Epithelial cell of esophagus (primary cell): ENCODE measurements around the gene ST6GALNAC6.

Experiments used
- DNase-seq: peaks from one replicate; pipeline ENCODE4 v3.0.0; 2010; ENCODE audit warnings: low read depth
- H3K4me3 ChIP-seq: 2 replicates; pipeline ENCODE4 v1.5.1; 2011; ENCODE audit warnings: mild to moderate bottlenecking, low read length, control low read depth
- CTCF ChIP-seq: IDR thresholded peaks from 2 replicates; pipeline ENCODE4 v1.5.1; 2011; ENCODE audit warnings: low read depth, mild to moderate bottlenecking, low read length, control low read depth, inconsistent platforms; ENCODE audit not compliant: insufficient read depth; ENCODE audit errors: missing control alignments

ST6GALNAC6 gene

GRCh38 chr9:127927201-127927987, 28.0 kb upstream of the ST6GALNAC6 start:
- H3K4me3 ChIP-seq, result peak overlapping the region; percentile 61
- no peak for TF ChIP-seq CTCF
- DNase-seq, result peak; percentile 86

GRCh38 chr9:127926906-127927200, 27.4 kb upstream of the ST6GALNAC6 start:
- H3K4me3 ChIP-seq, result peak overlapping the region; percentile 61
- no peak for TF ChIP-seq CTCF
- DNase-seq, result peak; percentile 48

- peak overlapping the region; percentile 61 for H3K4me3 ChIP-seq
- no peak for DNase-seq
- TF ChIP-seq CTCF, result no peak
Measured at GRCh38 chr9:127925959-127926905, 26.8 kb upstream of the ST6GALNAC6 start.

GRCh38 chr9:127924736-127925444, 25.5 kb upstream of the ST6GALNAC6 start:
- no peak for DNase-seq
- no peak overlapping the region for H3K4me3 ChIP-seq
- no peak for TF ChIP-seq CTCF

GRCh38 chr9:127923771-127924170, 24.4 kb upstream of the ST6GALNAC6 start:
- peak; percentile 92 for DNase-seq
- no peak for TF ChIP-seq CTCF
- no peak overlapping the region for H3K4me3 ChIP-seq

GRCh38 chr9:127923046-127923445, 23.6 kb upstream of the ST6GALNAC6 start:
- no peak for TF ChIP-seq CTCF
- no peak for DNase-seq
- H3K4me3 ChIP-seq, result no peak overlapping the region
